SJSA1 (cell line): ENCODE data around the gene MDK. TPM values are rescaled to one million over a fixed set of nuclear protein-coding genes. Genes with fewer than 3 reads are reported as not detected.
A peak's percentile ranks its signal among the peaks of the same experiment; 100 is the strongest.

ENCODE experiments used
- DNase-seq, 2 experiments: peaks; one replicate each; pipeline ENCODE4 v3.0.0-alpha.2; 2015 to 2020; ENCODE audit warnings: low spot score in 2 of 2, low read depth in 1 of 2
- H3K27ac ChIP-seq: fragments of 250-450 bp; sonication (Bioruptor Pico); 2 replicates; pipeline ENCODE4 v1.5.1; 2020; ENCODE audit warnings: mild to moderate bottlenecking, moderate library complexity
- H3K27me3 ChIP-seq: fragments of 250-450 bp; sonication (Bioruptor Pico); replicated peaks from 2 replicates; pipeline ENCODE4 v1.5.1; 2020; ENCODE audit warnings: mild to moderate bottlenecking, moderate library complexity
- H3K36me3 ChIP-seq: fragments of 250-450 bp; sonication (Bioruptor Pico); 2 replicates; pipeline ENCODE4 v1.5.1; 2020; ENCODE audit warnings: mild to moderate bottlenecking
- H3K4me1 ChIP-seq: fragments of 250-450 bp; sonication (Bioruptor Pico); replicated peaks from 2 replicates; pipeline ENCODE4 v1.6.1; 2021; ENCODE audit warnings: mild to moderate bottlenecking
- H3K4me3 ChIP-seq: fragments of 250-450 bp; sonication (Bioruptor Pico); 2 replicates; pipeline ENCODE4 v1.5.1; 2020; ENCODE audit warnings: mild to moderate bottlenecking
- H3K9me3 ChIP-seq: fragments of 250-450 bp; sonication (Bioruptor Pico); replicated peaks from 2 replicates; pipeline ENCODE4 v1.5.1; 2020; ENCODE audit warnings: mild to moderate bottlenecking
- total RNA-seq: library from RNA; depleted of rRNA; stranded (reverse); fragments of >200 nt; shearing (Covaris generic); gene quantifications from 2 replicates; pipeline ENCODE4 v1.2.3, GENCODE V29; 2014

MDK gene
- total RNA-seq, 1 experiment from 2014 or later, result 164 TPM

DNA sequence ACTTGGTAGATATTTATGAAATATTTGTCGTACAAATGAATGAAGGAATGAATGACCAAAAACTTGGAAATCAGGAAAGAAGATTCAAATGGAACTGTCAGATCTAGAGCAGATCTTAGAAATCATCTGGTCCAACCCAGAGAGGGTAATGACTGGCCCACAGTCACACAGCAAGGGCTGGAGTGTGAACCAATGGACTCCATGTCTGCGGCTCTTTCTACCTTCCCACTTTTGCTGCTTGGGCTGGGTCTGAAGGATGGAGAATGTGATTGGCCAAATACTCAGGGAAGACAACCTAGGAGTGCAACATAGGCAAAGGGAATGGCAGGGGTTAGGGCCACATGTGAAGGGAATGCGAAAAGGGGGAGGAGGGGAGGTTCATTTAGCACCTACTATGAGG is 40.0 kb upstream of the MDK start:
- Histone ChIP-seq H3K9me3 (no peaks in the 10 kb centered on the region), H3K27me3 (no peaks in the 10 kb centered on the region), H3K4me3 (no peak overlapping the region), H3K4me1 (peaks cover 5% of the 10 kb centered on the region), H3K27ac (no peak overlapping the region), H3K36me3 (no peaks in the 10 kb centered on the region)
- DNase-seq, result no peak

GRCh38 chr11:46342239-46342638 is 39.2 kb upstream of the MDK start:
- Histone ChIP-seq H3K27me3 (no peaks in the 10 kb centered on the region), H3K9me3 (no peaks in the 10 kb centered on the region), H3K4me3 (no peak overlapping the region), H3K27ac (no peak overlapping the region), H3K36me3 (no peaks in the 10 kb centered on the region; the same call in 1 of the 2 replicates), H3K4me1 (peaks cover 10% of the 10 kb centered on the region)
- no peak for DNase-seq

DNA sequence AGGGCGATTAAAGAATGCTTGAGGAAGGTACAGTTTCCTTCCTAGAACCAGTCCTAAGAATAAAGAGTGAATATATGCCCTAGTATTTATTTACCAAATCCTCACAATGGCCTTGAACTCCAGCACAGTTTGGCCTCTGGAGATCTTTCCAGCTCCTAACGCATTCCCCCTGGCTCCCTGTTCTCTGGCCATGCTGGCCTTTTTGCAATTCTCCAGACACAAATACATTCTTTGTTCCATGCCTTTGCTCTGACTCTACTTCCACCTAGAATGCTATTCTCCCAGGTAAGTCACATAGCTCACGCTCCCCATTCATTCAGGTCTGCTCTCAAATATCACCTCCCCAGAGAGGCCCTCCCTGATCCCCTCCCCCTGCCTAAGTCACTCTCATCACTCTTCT is 37.9 kb upstream of the MDK start:
- Histone ChIP-seq H3K27ac (no peak overlapping the region), H3K4me1 (peaks cover 16% of the 10 kb centered on the region), H3K36me3 (peaks cover 5% of the 10 kb centered on the region), H3K4me3 (no peak overlapping the region), H3K27me3 (no peaks in the 10 kb centered on the region), H3K9me3 (no peaks in the 10 kb centered on the region; the same call in 1 of the 2 replicates)
- DNase-seq, result no peak

DNA sequence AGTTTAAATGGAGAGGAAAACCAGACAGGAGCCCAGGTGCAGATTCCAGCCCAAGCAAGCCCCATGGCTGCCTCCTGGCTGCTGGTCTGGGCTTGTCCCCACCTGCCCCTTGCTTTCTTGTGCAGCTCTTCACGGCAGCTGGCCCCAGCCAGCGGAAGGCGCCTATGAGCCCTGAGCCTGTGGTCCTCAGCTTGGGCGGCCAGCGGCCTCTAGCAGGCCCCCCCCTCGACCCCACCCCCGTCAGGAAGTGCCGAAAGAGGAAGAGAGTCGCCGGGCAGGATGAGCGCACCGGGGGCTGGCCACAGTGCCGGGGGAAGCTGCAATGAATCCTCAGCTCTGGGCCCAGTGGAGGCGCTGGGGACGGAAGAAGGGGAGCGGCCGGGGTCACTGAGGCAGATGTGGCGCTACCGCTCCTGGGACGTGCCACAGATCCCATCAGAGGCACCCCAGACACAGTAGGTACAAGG is 36.3 kb upstream of the MDK start:
- Histone ChIP-seq H3K27ac (no peak overlapping the region), H3K36me3 (peaks cover 8% of the 10 kb centered on the region), H3K27me3 (no peaks in the 10 kb centered on the region), H3K4me3 (no peak overlapping the region), H3K4me1 (peaks cover 17% of the 10 kb centered on the region), H3K9me3 (no peaks in the 10 kb centered on the region; the same call in 1 of the 2 replicates)
- DNase-seq, result no peak

GRCh38 chr11:46345881-46346484 is 35.5 kb upstream of the MDK start:
- no peak overlapping the region for H3K4me3 ChIP-seq
- H3K4me1 ChIP-seq, result peaks cover 17% of the 10 kb centered on the region
- H3K9me3 ChIP-seq, result no peaks in the 10 kb centered on the region; the same call in 1 of the 2 replicates
- no peaks in the 10 kb centered on the region for H3K27me3 ChIP-seq
- no peak for DNase-seq
- peaks cover 8% of the 10 kb centered on the region for H3K36me3 ChIP-seq
- no peak overlapping the region for H3K27ac ChIP-seq

GRCh38 chr11:46346886-46347636 is 34.4 kb upstream of the MDK start, which contains the start of gene DGKZ:
DGKZ (plus strand) TSS chr11:46347463; CDS start chr11:46347660, 197 bp downstream.
- peak within 1 kb of the TSS; percentile 25; the same call in 1 of the 2 replicates for H3K27ac ChIP-seq

DNA sequence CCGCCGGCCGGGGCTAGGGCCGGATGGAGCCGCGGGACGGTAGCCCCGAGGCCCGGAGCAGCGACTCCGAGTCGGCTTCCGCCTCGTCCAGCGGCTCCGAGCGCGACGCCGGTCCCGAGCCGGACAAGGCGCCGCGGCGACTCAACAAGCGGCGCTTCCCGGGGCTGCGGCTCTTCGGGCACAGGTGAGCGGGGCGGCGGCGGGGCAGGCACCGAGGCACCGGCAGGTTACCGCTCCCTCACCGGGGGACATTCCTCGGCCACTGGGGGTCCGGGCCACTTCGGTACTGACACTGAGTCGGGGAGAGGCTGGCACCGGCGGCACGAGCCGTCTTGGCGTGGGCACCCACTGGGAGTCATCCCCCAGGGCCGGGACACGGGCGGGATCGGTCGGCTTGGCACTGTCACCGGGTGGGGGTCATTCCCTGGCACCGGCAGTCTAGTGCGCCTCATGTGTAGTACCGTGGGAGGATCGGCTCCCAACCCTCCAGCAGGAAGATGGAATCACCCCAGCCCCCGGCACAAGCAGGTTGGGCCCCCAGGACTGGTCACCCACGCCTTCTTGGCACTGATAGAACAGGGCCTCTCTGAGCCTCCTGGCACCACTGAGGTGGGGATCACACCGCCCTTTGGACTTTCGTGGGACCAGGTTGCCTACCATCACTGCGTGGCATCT is 33.7 kb upstream of the MDK start:
- no peaks in the 10 kb centered on the region; the same call in 1 of the 2 replicates for H3K9me3 ChIP-seq
- DNase-seq, result no peak

More at GRCh38 chr11:46346886-46347636, 34.4 kb upstream of the MDK start, which contains the start of gene DGKZ:
- peak within 1 kb of the TSS; percentile 90 for H3K4me3 ChIP-seq
- peaks cover 12% of the 10 kb centered on the region for H3K36me3 ChIP-seq
- peaks cover 17% of the 10 kb centered on the region for H3K4me1 ChIP-seq
- no peaks in the 10 kb centered on the region; the same call in 1 of the 2 replicates for H3K9me3 ChIP-seq
- DNase-seq, result peak; percentile 78 to 84
- H3K27me3 ChIP-seq, result no peaks in the 10 kb centered on the region

GRCh38 chr11:46348566-46349401 is 32.7 kb upstream of the MDK start:
- H3K4me3 ChIP-seq, result peak overlapping the region; percentile 90
- no peak for DNase-seq
- H3K9me3 ChIP-seq, result no peaks in the 10 kb centered on the region; the same call in 1 of the 2 replicates
- H3K27me3 ChIP-seq, result no peaks in the 10 kb centered on the region
- peaks cover 23% of the 10 kb centered on the region for H3K36me3 ChIP-seq
- H3K27ac ChIP-seq, result no peak overlapping the region
- H3K4me1 ChIP-seq, result peaks cover 17% of the 10 kb centered on the region

More for the DNA sequence above, 33.7 kb upstream of the MDK start:
- no peaks in the 10 kb centered on the region for H3K27me3 ChIP-seq
- H3K4me3 ChIP-seq, result peak overlapping the region; percentile 90
- H3K27ac ChIP-seq, result peak overlapping the region; percentile 25; the same call in 1 of the 2 replicates
- peaks cover 17% of the 10 kb centered on the region for H3K4me1 ChIP-seq
- H3K36me3 ChIP-seq, result peaks cover 19% of the 10 kb centered on the region

DNA sequence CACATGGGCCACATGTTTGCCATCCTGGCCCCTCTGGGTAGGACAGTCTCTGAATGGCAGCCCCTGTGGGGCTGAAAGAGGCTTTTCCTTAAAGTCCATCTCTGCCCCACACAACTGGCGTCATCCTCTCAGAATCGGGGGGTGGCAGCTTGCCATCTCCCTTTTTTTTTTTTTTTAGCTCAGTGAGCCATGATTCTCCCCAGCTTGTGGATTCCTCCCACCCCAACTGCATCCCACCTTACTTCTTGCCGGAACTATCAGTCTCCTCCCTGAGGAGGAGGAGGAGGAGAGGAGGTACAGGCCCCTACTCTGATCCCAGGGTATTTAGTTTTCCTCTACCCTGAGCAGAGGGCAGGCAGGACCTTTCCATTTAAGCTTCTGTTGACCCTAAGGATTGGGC is 30.8 kb upstream of the MDK start:
- Histone ChIP-seq H3K36me3 (peaks cover 28% of the 10 kb centered on the region), H3K27ac (no peak overlapping the region), H3K4me1 (peaks cover 17% of the 10 kb centered on the region), H3K9me3 (no peaks in the 10 kb centered on the region; the same call in 1 of the 2 replicates), H3K27me3 (no peaks in the 10 kb centered on the region), H3K4me3 (no peak overlapping the region)
- DNase-seq, result no peak

GRCh38 chr11:46351148-46351547 is 30.3 kb upstream of the MDK start:
- peaks cover 28% of the 10 kb centered on the region for H3K36me3 ChIP-seq
- no peak for DNase-seq
- no peaks in the 10 kb centered on the region for H3K27me3 ChIP-seq
- H3K4me3 ChIP-seq, result no peak overlapping the region
- H3K27ac ChIP-seq, result no peak overlapping the region
- H3K4me1 ChIP-seq, result peaks cover 17% of the 10 kb centered on the region
- no peaks in the 10 kb centered on the region; the same call in 1 of the 2 replicates for H3K9me3 ChIP-seq

DNA sequence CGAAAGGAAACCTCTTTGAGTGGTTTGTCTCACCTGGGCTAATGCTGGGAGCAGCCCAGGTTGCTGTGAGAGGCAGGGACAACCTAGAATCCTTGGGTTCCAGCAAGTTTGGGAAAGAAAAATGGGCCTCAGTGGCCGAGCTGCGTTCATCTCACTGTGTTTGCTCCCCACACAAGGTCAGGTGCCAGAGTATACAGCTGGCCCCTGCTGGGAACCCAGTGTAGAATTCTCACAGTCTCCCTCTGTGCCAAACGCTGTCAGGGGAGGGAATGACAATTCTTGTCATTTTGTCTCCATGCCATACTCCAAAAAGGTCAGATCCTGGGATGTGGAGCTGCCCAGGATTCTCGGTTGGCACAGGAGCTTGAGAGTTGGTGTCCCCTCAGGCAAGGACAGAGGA is 29.9 kb upstream of the MDK start:
- no peak overlapping the region for H3K27ac ChIP-seq
- H3K4me3 ChIP-seq, result no peak overlapping the region
- H3K9me3 ChIP-seq, result no peaks in the 10 kb centered on the region; the same call in 1 of the 2 replicates
- peaks cover 17% of the 10 kb centered on the region for H3K4me1 ChIP-seq
- peaks cover 28% of the 10 kb centered on the region for H3K36me3 ChIP-seq
- DNase-seq, result no peak
- H3K27me3 ChIP-seq, result no peaks in the 10 kb centered on the region

DNA sequence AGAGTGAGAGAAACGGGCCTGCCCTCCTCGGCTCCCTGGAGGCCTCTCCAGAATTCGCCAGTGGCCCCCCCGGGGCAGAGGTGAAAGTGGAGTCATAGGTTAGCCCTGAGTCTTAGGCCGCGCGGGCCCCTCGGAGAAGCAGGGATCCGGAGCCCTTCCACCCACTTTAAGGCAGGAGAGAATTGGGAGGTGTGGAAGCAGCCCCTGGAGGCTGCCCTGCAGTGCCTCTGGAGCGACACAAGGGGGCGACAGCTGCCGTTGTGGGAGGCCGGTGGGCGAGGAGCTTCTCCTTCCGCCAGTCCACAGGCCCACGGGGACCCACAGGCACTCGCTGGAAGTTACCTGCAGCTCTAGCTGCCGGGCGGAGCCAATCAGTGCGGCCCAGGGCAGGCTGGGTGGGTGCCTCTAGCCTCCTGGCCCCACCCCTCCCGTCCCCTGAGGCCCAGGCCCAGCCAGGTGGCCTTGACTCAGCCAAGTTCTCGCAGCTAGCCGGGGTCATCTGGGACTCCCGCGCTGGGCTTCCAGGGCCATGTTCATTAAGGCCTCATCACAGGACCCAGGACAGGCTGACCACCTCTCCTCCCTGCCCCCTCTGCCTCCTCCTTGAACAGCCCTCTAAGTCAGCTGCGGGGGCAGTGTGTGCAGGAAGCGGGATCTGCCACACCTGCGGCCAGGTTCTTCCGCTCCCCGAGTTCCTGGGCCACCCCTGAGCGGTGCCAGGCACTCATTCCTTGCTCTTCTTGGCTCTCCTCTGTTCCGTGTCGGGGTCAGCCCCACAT is 29.2 kb upstream of the MDK start:
- no peaks in the 10 kb centered on the region for H3K27me3 ChIP-seq
- peaks cover 12% of the 10 kb centered on the region for H3K4me1 ChIP-seq
- DNase-seq, result peak in 1 of 2 experiments; percentile 30
- no peak overlapping the region for H3K27ac ChIP-seq
- H3K9me3 ChIP-seq, result no peaks in the 10 kb centered on the region; the same call in 1 of the 2 replicates
- H3K4me3 ChIP-seq, result no peak overlapping the region
- peaks cover 28% of the 10 kb centered on the region for H3K36me3 ChIP-seq
